HepG2 (cell line): ENCODE data around the gene SRP9. TPM values are rescaled to one million over a fixed set of nuclear protein-coding genes. Genes with fewer than 3 reads are reported as not detected.

Source experiments
- BCL6 ChIP-seq: IDR thresholded peaks from 2 replicates; pipeline ENCODE4 v1.6.1; 2016; ENCODE audit warnings: missing genetic modification reagents, missing compliant biosample characterization
- ELF4 ChIP-seq: sonication (generic); formaldehyde crosslinking; IDR thresholded peaks from 2 replicates; pipeline ENCODE4 v1.5.0; 2020; ENCODE audit warnings: missing genetic modification reagents, mild to moderate bottlenecking, moderate library complexity, borderline replicate concordance
- ERF ChIP-seq: IDR thresholded peaks from 2 replicates; pipeline ENCODE4 v1.6.1; 2018; ENCODE audit warnings: missing biosample characterization, missing genetic modification reagents
- GLI4 ChIP-seq: sonication (generic); formaldehyde crosslinking; IDR thresholded peaks from 2 replicates; pipeline ENCODE4 v1.5.1; 2020; ENCODE audit warnings: missing genetic modification reagents, mild to moderate bottlenecking, moderate library complexity, borderline replicate concordance
- GTF2F1 ChIP-seq: fragments of 150-350 bp; IDR thresholded peaks from 2 replicates; pipeline ENCODE4 v1.6.1; 2014; ENCODE audit warnings: low read length
- HDAC6 ChIP-seq: fragments of 200-600 bp; sonication (generic); IDR thresholded peaks from 2 replicates; pipeline ENCODE4 v1.7.0; 2017; ENCODE audit warnings: mild to moderate bottlenecking, antibody characterized with exemption, low read length, low read depth
- KAT2B ChIP-seq: fragments of 150-350 bp; IDR thresholded peaks from 2 replicates; pipeline ENCODE4 v1.6.1; 2014; ENCODE audit warnings: low read depth, low read length, borderline replicate concordance
- MEIS2 ChIP-seq: sonication (generic); formaldehyde crosslinking; IDR thresholded peaks from 2 replicates; pipeline ENCODE4 v1.9.0; 2021; ENCODE audit warnings: mild to moderate bottlenecking, missing genetic modification reagents
- NPAS2 ChIP-seq: sonication (generic); formaldehyde crosslinking; IDR thresholded peaks from 2 replicates; pipeline ENCODE4 v1.8.0; 2022; ENCODE audit warnings: mild to moderate bottlenecking, missing genetic modification reagents, borderline replicate concordance
- NR3C1 ChIP-seq: sonication (generic); formaldehyde crosslinking; IDR thresholded peaks from 2 replicates; pipeline ENCODE4 v1.4.0; 2020; ENCODE audit warnings: missing genetic modification reagents
- TARDBP ChIP-seq: sonication (generic); formaldehyde crosslinking; IDR thresholded peaks from 2 replicates; pipeline ENCODE4 v1.8.0; 2022; ENCODE audit warnings: mild to moderate bottlenecking, missing genetic modification reagents
- TBL1XR1 ChIP-seq: fragments of 150-350 bp; IDR thresholded peaks from 2 replicates; pipeline ENCODE4 v1.6.1; 2014; ENCODE audit warnings: borderline replicate concordance, low read length; ENCODE audit not compliant: partially characterized antibody
- TGIF2 ChIP-seq: IDR thresholded peaks from 2 replicates; pipeline ENCODE4 v1.6.1; 2016; ENCODE audit warnings: control low read depth, missing compliant biosample characterization
- ZNF333 ChIP-seq: sonication (generic); formaldehyde crosslinking; IDR thresholded peaks from 2 replicates; pipeline ENCODE4 v1.4.0; 2020; ENCODE audit warnings: mild to moderate bottlenecking, missing genetic modification reagents, borderline replicate concordance
- ZNF382 ChIP-seq: sonication (generic); formaldehyde crosslinking; IDR thresholded peaks from 2 replicates; pipeline ENCODE4 v1.5.0; 2020; ENCODE audit warnings: missing genetic modification reagents, mild to moderate bottlenecking, borderline replicate concordance
- ZNF431 ChIP-seq: sonication (generic); formaldehyde crosslinking; IDR thresholded peaks from 2 replicates; pipeline ENCODE4 v1.9.0; 2022; ENCODE audit warnings: missing genetic modification reagents, low read depth, mild to moderate bottlenecking, borderline replicate concordance
- ZNF484 ChIP-seq: sonication (generic); formaldehyde crosslinking; IDR thresholded peaks from 2 replicates; pipeline ENCODE4 v1.5.1; 2020; ENCODE audit warnings: mild to moderate bottlenecking, low read depth, missing genetic modification reagents, borderline replicate concordance
- ZNF672 ChIP-seq: sonication (generic); formaldehyde crosslinking; IDR thresholded peaks from 2 replicates; pipeline ENCODE4 v1.8.1; 2022; ENCODE audit warnings: missing genetic modification reagents
- ZNF777 ChIP-seq: sonication (generic); formaldehyde crosslinking; IDR thresholded peaks from 2 replicates; pipeline ENCODE4 v1.4.0; 2020; ENCODE audit warnings: missing genetic modification reagents
- ZSCAN21 ChIP-seq: sonication (generic); formaldehyde crosslinking; IDR thresholded peaks from 2 replicates; pipeline ENCODE4 v1.8.0; 2022; ENCODE audit warnings: mild to moderate bottlenecking, missing genetic modification reagents, moderate library complexity, borderline replicate concordance
- polyA plus RNA-seq, 8 experiments: library from polyadenylated mRNA; depleted of rRNA in 3 of 8; stranded (reverse) in 7 of 8; unstranded in 1 of 8; fragments of >200 nt; fragmentation: Illumina TruSeq in 4 of 8; extraction: Trizol in 4 of 8; gene quantifications; 2 replicates each; pipeline versions ENCODE4 v1.2.1 to v1.2.3, GENCODE V29; 2011 to 2016; ENCODE audit warnings: low read depth in 4 of 8, missing spikeins in 1 of 8, mixed read lengths in 1 of 8; ENCODE audit not compliant: insufficient read depth in 1 of 8
- total RNA-seq, 5 experiments: library from RNA; depleted of rRNA; stranded (reverse); fragments of >200 nt; fragmentation: Illumina TruSeq; extraction: Trizol; gene quantifications; 2 replicates each; pipeline ENCODE4 v1.2.3, GENCODE V29; 2016; ENCODE audit warnings: low read depth in 1 of 5
- TF ChIP-seq, protein P1 (sequence below): sonication (generic); formaldehyde crosslinking; IDR thresholded peaks from 2 replicates; pipeline ENCODE4 v1.4.0; 2020; ENCODE audit warnings: missing genetic modification reagents, borderline replicate concordance
- TF ChIP-seq, protein P2 (sequence below): sonication (generic); formaldehyde crosslinking; IDR thresholded peaks from 2 replicates; pipeline ENCODE4 v1.5.0; 2020; ENCODE audit warnings: missing genetic modification reagents
- TF ChIP-seq, protein P3 (sequence below): sonication (generic); formaldehyde crosslinking; IDR thresholded peaks from 2 replicates; pipeline ENCODE4 v1.4.0; 2020; ENCODE audit warnings: low read depth, missing genetic modification reagents

The SRP9 gene
- total and polyA plus RNA-seq, 2 of the 13 experiments (the other 11 are each of a cell fraction or from before 2014, with no cell fraction given) = 251 to 307 TPM

DNA sequence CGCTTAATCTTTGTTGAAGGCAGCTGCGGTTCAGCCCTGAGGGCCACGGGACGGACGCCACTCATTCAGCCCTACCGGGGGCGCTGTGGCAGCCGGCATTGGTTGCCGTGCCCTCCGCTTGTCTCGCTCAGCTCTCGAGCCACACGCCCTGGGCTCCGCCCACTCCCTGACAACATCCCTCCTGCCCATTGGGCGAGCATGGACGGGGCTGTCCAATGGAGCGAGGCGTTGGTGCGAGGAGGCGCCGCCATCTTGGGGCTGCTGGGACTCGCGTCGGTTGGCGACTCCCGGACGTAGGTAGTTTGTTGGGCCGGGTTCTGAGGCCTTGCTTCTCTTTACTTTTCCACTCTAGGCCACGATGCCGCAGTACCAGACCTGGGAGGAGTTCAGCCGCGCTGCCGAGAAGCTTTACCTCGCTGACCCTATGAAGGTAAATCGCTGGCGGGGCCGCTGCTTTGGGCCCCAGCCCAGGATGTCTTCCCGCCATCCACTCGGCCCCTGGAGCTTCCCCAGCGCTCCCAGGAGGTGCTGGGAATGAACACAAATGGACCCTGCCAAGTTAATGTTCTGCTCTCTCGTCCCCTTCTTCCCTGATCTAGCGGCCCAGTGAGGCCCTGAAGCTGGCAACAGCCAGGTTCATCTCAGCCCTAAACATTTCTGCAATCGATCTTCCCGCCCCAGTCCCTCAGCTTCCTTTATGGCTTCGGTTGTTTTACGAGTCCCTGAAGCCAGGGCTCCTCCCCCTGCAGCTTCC, at the start of gene SRP9 (continued):
- TF ChIP-seq, protein P1, sequence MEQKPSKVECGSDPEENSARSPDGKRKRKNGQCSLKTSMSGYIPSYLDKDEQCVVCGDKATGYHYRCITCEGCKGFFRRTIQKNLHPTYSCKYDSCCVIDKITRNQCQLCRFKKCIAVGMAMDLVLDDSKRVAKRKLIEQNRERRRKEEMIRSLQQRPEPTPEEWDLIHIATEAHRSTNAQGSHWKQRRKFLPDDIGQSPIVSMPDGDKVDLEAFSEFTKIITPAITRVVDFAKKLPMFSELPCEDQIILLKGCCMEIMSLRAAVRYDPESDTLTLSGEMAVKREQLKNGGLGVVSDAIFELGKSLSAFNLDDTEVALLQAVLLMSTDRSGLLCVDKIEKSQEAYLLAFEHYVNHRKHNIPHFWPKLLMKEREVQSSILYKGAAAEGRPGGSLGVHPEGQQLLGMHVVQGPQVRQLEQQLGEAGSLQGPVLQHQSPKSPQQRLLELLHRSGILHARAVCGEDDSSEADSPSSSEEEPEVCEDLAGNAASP (CRISPR knock-in tag) = peak; percentile 52; the same call in 1 of the 2 replicates
- TF ChIP-seq ZNF382 (no peak), KAT2B (no peak), GTF2F1 (no peak), NPAS2 (no peak), ZNF431 (CRISPR knock-in tag) (0 out of 2 replicates have a peak, but pooled peaks have one; percentile 43), ERF (CRISPR knock-in tag) (peak; percentile 84), HDAC6 (no peak), NR3C1 (CRISPR knock-in tag) (no peak), ZNF333 (CRISPR knock-in tag) (no peak), ZNF484 (CRISPR knock-in tag) (no peak), ELF4 (no peak; the same call in 1 of the 2 replicates), ZNF672 (no peak), BCL6 (CRISPR knock-in tag) (peak; percentile 36; the same call in 1 of the 2 replicates), ZNF777 (CRISPR knock-in tag) (peak; percentile 40; the same call in 1 of the 2 replicates), TGIF2 (no peak), TARDBP (peak; percentile 66; the same call in 1 of the 2 replicates), TBL1XR1 (peak; percentile 64), GLI4 (CRISPR knock-in tag) (no peak), ZSCAN21 (peak; percentile 39), MEIS2 (CRISPR knock-in tag) (0 out of 2 replicates have a peak, but pooled peaks have one; percentile 12)
- TF ChIP-seq, protein P2, sequence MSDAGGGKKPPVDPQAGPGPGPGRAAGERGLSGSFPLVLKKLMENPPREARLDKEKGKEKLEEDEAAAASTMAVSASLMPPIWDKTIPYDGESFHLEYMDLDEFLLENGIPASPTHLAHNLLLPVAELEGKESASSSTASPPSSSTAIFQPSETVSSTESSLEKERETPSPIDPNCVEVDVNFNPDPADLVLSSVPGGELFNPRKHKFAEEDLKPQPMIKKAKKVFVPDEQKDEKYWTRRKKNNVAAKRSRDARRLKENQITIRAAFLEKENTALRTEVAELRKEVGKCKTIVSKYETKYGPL (CRISPR knock-in tag) = no peak
- TF ChIP-seq, protein P3, sequence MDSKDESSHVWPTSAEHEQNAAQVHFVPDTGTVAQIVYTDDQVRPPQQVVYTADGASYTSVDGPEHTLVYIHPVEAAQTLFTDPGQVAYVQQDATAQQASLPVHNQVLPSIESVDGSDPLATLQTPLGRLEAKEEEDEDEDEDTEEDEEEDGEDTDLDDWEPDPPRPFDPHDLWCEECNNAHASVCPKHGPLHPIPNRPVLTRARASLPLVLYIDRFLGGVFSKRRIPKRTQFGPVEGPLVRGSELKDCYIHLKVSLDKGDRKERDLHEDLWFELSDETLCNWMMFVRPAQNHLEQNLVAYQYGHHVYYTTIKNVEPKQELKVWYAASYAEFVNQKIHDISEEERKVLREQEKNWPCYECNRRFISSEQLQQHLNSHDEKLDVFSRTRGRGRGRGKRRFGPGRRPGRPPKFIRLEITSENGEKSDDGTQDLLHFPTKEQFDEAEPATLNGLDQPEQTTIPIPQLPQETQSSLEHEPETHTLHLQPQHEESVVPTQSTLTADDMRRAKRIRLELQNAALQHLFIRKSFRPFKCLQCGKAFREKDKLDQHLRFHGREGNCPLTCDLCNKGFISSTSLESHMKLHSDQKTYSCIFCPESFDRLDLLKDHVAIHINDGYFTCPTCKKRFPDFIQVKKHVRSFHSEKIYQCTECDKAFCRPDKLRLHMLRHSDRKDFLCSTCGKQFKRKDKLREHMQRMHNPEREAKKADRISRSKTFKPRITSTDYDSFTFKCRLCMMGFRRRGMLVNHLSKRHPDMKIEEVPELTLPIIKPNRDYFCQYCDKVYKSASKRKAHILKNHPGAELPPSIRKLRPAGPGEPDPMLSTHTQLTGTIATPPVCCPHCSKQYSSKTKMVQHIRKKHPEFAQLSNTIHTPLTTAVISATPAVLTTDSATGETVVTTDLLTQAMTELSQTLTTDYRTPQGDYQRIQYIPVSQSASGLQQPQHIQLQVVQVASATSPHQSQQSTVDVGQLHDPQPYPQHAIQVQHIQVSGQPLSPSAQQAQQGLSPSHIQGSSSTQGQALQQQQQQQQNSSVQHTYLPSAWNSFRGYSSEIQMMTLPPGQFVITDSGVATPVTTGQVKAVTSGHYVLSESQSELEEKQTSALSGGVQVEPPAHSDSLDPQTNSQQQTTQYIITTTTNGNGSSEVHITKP (CRISPR knock-in tag) = peak; percentile 49
